ENCODE measurements around the gene CFHR5. TPM values are rescaled to one million over a fixed set of nuclear protein-coding genes. Genes with fewer than 3 reads are reported as not detected.

The CFHR5 gene
- total RNA-seq, 1 donor from 2014 or later, result not detected

DNA sequence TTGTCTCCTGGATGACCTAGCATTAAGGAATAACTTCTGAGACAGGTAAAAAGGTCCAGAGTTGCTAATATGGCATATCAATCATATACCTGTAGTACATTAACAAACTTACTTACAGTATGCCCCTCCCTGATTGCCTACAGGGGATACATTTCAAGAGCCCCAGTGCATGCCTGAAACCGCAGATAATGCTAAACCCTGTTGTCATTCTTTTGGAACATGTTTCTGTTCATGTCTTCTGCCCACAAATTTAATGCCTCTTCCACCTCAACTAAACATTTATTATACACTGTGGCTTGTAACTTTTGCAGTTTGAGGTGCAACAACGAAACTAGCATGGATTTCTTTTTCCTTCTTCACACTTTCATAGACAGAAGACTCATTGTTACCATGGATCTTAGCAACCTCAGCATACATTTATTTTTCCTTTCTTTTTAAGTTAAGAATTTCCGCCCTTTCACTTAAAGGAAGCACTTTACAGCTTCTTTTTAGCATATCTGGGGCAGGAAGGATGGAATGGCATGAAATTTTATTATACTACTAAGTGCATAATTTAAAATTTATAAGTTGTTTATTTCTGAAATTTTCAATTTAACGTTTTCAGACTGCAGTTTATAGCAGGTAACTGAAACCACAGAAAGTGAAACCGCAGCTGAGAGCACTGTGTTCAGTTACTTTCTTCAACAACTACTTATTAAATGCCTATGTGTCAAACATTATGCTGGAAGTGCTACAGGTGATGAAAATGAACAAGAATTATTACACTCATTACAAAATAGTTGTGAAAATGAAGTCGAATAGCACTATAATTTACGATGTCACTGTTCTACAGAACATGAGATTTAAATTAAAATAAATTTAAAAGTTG is 64.4 kb downstream of the CFHR5 start:
- no peak overlapping the region for H3K27ac ChIP-seq
- no peaks in the 10 kb centered on the region for H3K4me1 ChIP-seq
- no peaks in the 10 kb centered on the region for H3K36me3 ChIP-seq
- H3F3A ChIP-seq (ENCODE audit: low read depth), result no peaks in the 10 kb centered on the region
- Mint-ChIP-seq H3K27ac (no peak overlapping the region), H3K9me3 (no peaks in the 10 kb centered on the region), H3K36me3 (no peaks in the 10 kb centered on the region), H3K27me3 (ENCODE audit: insufficient read depth, low read depth) (no peaks in the 10 kb centered on the region), H3K4me1 (no peaks in the 10 kb centered on the region), H3K4me3 (no peak overlapping the region)
- no peak overlapping the region for H3K4me3 ChIP-seq
- no peak overlapping the region for H2AFZ ChIP-seq (replicated peaks)
- no peak overlapping the region for H3K4me2 ChIP-seq
- TF ChIP-seq EZH2 (IDR thresholded peaks at IDR 0.05) (no peak), EZH2phosphoT487 (IDR thresholded peaks at IDR 0.05) (no peak), CTCF (IDR thresholded peaks at IDR 0.05) (no peak)
- no peak overlapping the region for H3K9ac ChIP-seq
- no peak for DNase-seq (ENCODE audit: low spot score)
- no peaks in the 10 kb centered on the region for H3K79me2 ChIP-seq (ENCODE audit: low read depth)
- H3K9me3 ChIP-seq (ENCODE audit: low read depth), result no peaks in the 10 kb centered on the region
- H3K27me3 ChIP-seq, result no peaks in the 10 kb centered on the region
- no peaks in the 10 kb centered on the region for H4K20me1 ChIP-seq (ENCODE audit: low read depth)

DNA sequence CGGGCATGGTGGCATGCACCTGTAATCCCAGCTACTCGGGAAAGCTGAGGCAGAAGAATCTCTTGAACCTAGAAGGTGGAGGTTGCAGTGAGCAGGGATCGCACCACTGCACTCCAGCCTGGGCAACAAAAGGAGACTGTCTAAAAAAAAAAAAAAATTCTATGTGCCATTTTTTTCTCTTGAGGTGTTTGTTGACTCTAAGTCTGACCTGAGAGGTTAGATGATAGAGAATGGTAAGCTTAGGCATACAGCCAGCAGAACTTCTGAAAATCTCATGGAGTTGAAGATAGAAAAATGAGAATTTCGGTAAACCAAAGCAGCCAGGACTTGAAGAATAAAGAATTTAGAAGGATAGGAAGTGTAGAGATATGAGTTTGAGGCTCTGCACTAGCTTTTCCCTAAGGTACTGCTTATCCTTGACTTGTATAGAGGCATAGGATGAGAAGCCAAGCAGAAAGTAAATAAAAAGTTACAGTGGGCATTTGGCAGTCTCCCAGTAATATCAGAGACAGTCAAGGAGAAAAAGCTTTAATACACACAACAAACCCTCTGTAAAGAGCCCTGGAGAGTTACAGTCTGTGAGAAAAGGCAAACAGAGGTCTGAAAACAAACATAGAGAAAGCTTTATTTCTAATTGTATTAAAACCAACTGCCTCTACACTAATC is 65.5 kb downstream of the CFHR5 start:
- DNase-seq (ENCODE audit: low spot score), result no peak
- Histone ChIP-seq H3K9me3 (ENCODE audit: low read depth) (no peaks in the 10 kb centered on the region), H3K27me3 (no peaks in the 10 kb centered on the region), H3K4me1 (no peaks in the 10 kb centered on the region), H3K4me3 (no peak overlapping the region), H3K79me2 (ENCODE audit: low read depth) (no peaks in the 10 kb centered on the region), H3K36me3 (no peaks in the 10 kb centered on the region), H2AFZ (replicated peaks) (no peak overlapping the region), H3K4me2 (no peak overlapping the region), H3F3A (ENCODE audit: low read depth) (no peaks in the 10 kb centered on the region), H3K27ac (no peak overlapping the region), H3K9ac (no peak overlapping the region), H4K20me1 (ENCODE audit: low read depth) (no peaks in the 10 kb centered on the region)
- H3K27me3 Mint-ChIP-seq (ENCODE audit: insufficient read depth, low read depth), result no peaks in the 10 kb centered on the region
- no peaks in the 10 kb centered on the region for H3K36me3 Mint-ChIP-seq
- TF ChIP-seq EZH2 (IDR thresholded peaks at IDR 0.05), result no peak
- no peak for TF ChIP-seq EZH2phosphoT487 (IDR thresholded peaks at IDR 0.05)
- TF ChIP-seq CTCF (IDR thresholded peaks at IDR 0.05), result no peak
- no peaks in the 10 kb centered on the region for H3K4me1 Mint-ChIP-seq
- no peak overlapping the region for H3K4me3 Mint-ChIP-seq
- no peak overlapping the region for H3K27ac Mint-ChIP-seq
- H3K9me3 Mint-ChIP-seq, result no peaks in the 10 kb centered on the region

DNA sequence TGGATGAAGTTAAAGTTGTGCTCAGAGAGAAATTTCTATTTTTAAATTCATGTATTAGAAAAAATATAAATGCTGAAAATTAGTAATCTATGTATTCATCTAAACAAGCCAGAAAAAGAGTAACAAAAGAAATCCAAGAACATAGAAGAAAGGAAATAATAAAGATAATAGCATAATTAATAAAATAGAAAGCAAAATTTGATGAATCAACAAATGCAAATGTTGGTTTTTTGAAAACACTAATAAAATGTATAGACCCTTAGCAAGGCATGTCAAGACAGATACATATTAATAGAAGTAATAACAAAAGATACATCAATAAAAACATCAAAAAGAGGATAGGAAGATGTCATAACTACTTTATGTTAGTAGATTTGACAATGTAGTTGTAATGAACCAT is 71.7 kb downstream of the CFHR5 start:
- Histone ChIP-seq H3K9ac (no peak overlapping the region), H3K27ac (no peak overlapping the region), H3F3A (ENCODE audit: low read depth) (no peaks in the 10 kb centered on the region), H3K36me3 (no peaks in the 10 kb centered on the region), H4K20me1 (ENCODE audit: low read depth) (no peaks in the 10 kb centered on the region), H2AFZ (replicated peaks) (no peak overlapping the region), H3K4me3 (no peak overlapping the region), H3K4me2 (no peak overlapping the region), H3K9me3 (ENCODE audit: low read depth) (no peaks in the 10 kb centered on the region), H3K27me3 (no peaks in the 10 kb centered on the region), H3K4me1 (no peaks in the 10 kb centered on the region), H3K79me2 (ENCODE audit: low read depth) (no peaks in the 10 kb centered on the region)
- Mint-ChIP-seq H3K4me3 (no peak overlapping the region), H3K36me3 (no peaks in the 10 kb centered on the region), H3K27me3 (ENCODE audit: insufficient read depth, low read depth) (no peaks in the 10 kb centered on the region), H3K9me3 (no peaks in the 10 kb centered on the region), H3K4me1 (no peaks in the 10 kb centered on the region), H3K27ac (no peak overlapping the region)
- no peak for DNase-seq (ENCODE audit: low spot score)
- TF ChIP-seq EZH2 (IDR thresholded peaks at IDR 0.05), result no peak
- no peak for TF ChIP-seq CTCF (IDR thresholded peaks at IDR 0.05)
- no peak for TF ChIP-seq EZH2phosphoT487 (IDR thresholded peaks at IDR 0.05)

Small RNA genes lying within 50 kb of the gene (small RNA-seq; reads per million reads assigned to genes)
- not detected for gene AL139418.1

Other genes starting within 250 kb of the CFHR5 start
- 4.8 and 20.9 TPM in 2 replicates for gene CFHR3, start 202.7 kb upstream of the CFHR5 start, total RNA-seq (ENCODE audit: low replicate concordance)
- gene CFHR1, start 157.8 kb upstream of the CFHR5 start, total RNA-seq (ENCODE audit: low replicate concordance), result not detected in 2 replicates
- not detected in 2 replicates for gene CFHR4, start 89.5 kb upstream of the CFHR5 start, total RNA-seq (ENCODE audit: low replicate concordance)
- not detected in 2 replicates for gene CFHR2, start 33.8 kb upstream of the CFHR5 start, total RNA-seq (ENCODE audit: low replicate concordance)
- gene F13B, start 89.7 kb downstream of the CFHR5 start, total RNA-seq (ENCODE audit: low replicate concordance), result not detected in 2 replicates
- 95.5 and 146 TPM in 2 replicates for gene ASPM, start 169.1 kb downstream of the CFHR5 start, total RNA-seq (ENCODE audit: low replicate concordance)
- gene ZBTB41, start 223.7 kb downstream of the CFHR5 start, total RNA-seq (ENCODE audit: low replicate concordance), result 13.9 and 21.9 TPM in 2 replicates